Measurements from ENCODE around the gene FGF14.

DNA sequence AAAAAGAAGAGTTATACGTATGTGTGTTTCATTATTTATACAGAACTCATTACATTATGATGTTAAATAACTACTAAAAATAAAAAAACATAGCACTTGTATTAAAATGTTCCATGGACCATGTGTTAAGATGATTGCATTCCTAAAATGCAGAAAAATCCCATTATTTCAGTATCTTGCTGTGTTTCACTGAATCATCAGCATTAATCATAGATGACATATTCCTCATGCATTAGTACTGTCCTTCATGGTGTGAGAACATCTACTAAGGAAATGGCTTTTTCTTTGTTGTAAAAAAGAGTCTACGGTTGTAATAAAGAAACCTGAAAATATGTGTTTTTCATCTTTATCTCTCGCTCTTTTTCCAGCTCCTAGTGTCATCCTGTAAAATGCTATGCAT lies 416.5 kb downstream of the FGF14 start:
- TF ChIP-seq GATA3 (IDR thresholded peaks at IDR 0.05; ENCODE audit: low read depth, low read length): no peak
- no peak for TF ChIP-seq GATA2 (IDR thresholded peaks at IDR 0.05; ENCODE audit: low read depth, low read length)
